GM19468 (cell line): Measurements from ENCODE around the gene SLC25A21.
"Not testable (repeated sequence)": the region's sequence is repeated elsewhere in the genome, so short reads cannot be mapped to it uniquely, and the experiment has no call there.

Experiments
- ATAC-seq: cut with Tn5 transposase; IDR thresholded peaks from one replicate; pipeline ENCODE4 v1.9.1; 2021; ENCODE audit warnings: mild to moderate bottlenecking, moderate library complexity, moderate number of reproducible peaks; ENCODE audit not compliant: unreplicated experiment; ENCODE audit errors: extremely low read depth

Gene SLC25A21

GRCh38 chr14:36817071-36817930 lies 355.1 kb downstream of the SLC25A21 start:
- no peak for ATAC-seq

- ATAC-seq: no peak
Measured at GRCh38 chr14:36816481-36816880, 355.9 kb downstream of the SLC25A21 start.

DNA sequence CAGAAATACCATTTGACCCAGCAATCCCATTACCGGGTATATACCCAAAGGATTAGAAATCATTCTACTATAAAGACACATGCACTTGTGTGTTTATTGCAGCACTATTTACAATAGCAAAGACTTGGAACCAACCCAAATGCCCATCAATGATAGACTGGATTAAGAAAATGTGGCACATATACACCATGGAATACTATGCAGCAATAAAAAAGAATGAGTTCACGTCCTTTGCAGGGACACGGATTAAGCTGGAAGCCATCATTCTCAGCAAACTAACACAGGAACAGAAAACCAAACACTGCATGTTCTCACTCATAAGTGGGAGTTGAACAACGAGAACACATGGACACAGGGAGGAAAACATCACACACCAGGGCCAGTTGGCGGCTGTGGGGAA lies 357.6 kb downstream of the SLC25A21 start:
- not testable (repeated sequence) for ATAC-seq

DNA sequence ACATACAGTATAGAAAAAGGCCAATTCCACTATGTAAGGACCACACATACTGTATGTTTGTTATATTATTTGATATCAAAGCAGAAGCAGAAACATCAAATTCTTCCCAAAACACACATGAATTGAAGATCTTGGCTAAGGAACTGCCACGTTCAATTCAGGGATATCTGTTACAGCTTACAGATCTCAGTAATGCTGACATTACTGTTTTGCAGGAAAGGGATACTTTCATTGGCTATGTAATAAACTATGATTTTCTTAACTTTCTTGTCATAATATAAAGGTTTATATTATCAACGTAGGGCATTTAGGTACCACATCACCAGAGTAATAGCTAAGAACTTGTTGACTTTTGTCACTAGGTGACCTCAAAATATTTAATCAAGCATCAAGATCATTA lies 362.2 kb downstream of the SLC25A21 start:
- no peak for ATAC-seq

GRCh38 chr14:36807727-36808126 lies 364.7 kb downstream of the SLC25A21 start:
- no peak for ATAC-seq

DNA sequence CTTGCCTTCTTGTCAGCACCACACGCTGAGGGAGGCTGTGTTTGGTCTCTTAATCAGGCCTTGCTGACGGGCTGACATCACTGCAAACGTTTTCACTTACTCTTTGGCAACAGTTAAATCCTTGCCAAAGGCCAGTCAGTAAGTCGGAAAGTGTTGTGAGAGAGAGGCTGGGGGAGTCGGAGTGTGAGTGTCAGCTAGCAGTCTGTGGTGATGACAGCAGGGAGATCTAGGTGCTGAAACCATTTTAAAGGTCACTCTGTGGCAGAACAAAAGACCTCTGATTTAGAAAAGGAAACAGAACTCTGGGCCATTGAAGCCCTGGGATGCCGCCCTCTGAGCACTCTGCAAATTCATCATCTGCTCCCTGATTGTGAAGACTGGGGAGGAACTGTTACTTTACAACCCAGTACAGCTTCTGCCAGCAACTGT lies 367.3 kb downstream of the SLC25A21 start:
- ATAC-seq: no peak

DNA sequence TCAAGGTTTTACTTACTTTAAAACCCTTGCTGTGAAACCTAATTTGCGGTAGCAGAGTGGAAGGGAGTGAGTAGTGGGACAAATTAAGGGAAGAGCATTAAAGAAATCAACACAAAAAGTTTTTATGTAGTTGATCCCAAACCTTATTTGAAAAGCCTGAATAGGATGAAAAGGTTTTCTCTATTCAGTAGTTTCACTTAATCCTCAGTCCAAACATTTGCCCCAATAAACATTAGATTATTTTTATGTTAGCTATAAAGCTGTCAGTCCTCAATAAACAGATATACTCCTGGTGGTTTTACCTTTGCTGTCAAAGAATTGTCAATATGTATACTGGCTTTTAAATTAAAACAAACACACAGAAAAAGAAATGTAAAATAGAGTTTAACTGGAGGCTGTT lies 374.8 kb downstream of the SLC25A21 start:
- no peak for ATAC-seq

DNA sequence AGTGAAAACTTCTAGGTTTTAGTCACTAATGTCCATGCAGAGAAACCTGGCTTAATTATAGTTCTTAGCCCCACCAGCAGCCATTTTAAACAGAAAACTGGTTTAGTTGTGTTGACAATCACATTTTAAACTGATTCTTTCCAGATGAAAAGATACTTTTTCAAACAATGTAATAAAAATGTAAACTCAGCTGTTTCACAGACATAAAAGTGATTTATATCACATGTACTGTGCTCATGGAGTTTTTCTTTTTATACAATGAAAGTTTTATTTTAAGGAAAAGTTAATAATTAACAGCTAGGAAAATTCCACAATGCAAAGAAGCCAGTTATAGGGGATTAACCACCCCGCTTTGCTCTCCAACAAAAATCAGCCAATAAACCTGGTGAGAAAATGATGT lies 381.0 kb downstream of the SLC25A21 start:
- no peak for ATAC-seq

DNA sequence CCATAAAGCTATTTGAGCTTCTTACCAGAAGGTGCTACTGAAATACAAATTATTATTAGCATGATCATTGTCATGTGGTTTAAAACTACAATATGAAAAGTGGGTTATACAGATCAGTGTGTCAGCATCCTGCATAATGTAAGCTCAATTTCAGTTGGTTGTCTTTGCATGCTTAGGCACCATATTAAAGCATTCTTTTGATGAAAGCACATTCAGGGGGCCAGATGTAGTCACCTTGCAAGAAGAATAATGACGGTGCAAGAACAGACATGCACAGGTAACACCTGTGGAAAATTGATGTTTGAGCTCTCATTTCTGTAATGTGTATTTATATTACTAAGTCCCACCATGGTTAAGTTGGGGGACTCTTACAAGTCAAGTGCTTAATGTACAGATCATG lies 386.9 kb downstream of the SLC25A21 start:
- no peak for ATAC-seq

DNA sequence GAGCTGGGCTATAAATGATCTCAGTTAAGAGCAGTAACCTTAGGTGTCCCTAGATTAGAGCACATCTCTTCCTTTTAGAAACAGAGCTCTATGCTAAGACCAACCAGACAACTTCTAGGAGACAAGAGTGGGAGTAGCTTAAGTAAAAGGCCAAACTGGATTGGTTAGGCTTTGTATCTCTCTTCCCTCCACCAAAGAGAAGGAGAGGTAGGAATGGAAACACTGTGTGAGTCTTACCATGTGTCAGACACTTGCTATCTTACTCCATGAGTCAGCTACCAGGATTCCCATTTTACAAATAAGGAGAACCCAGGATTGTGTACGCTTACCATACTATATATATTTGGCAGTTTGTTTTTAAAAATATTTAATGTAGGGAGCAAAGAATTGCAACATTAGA lies 387.9 kb downstream of the SLC25A21 start:
- ATAC-seq: no peak

DNA sequence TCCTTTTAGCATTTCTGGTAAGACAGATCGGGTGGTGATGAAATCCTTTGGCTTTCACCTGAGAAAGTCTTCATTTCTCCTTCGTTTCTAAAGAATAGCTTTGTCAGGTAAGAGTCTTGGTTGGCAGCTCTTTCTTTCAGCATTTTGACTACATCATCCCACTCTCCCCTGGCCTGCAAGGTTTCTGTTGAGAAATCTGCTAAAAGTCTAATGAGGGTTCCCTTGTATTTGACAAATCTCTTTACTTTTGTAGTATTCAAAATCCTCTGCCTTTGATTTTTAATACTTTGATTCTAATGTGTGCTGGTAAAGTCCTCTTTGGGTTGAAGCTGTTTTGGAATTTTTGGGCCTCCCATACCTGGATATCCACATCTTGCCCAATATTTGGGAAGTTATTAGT lies 390.5 kb downstream of the SLC25A21 start:
- ATAC-seq: no peak

DNA sequence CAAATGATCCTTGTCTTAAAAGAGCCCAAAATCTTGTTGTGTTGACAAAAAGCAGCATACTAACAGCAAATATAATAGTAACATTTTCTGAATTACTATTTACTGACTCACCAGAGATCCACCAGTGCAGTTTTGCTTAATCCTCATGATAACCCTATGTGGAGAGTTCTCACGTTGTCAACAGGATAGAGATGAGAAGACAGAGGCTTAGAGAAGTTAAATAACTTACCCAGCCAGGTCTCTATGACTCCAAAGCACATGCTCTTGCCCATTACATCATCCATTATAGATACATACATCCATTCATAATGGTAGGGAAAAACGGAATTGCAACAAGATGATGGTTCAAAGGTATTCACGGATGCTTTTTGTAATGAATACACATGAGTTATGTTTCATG lies 398.8 kb downstream of the SLC25A21 start:
- ATAC-seq: no peak

DNA sequence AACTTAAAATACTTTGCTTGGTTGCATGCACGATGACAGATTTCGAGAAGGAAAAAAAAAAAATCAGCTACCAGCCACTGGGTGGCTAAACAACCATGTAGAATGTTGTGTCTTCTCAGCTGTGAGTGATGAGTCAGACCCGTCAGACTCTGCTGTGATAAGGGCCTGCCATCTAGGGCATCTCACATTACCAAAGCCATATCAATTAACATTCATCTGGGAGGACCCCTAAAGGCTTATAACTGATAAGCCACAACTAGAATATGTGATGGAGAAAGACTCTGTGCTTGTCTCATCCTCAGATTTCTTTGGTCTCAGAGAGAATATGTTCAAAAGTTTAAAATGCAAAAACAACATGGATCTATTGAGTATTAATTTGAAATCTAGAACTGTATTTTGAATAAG lies 399.3 kb downstream of the SLC25A21 start:
- ATAC-seq: no peak

- no peak for ATAC-seq
Measured at GRCh38 chr14:36771028-36771640, 401.3 kb downstream of the SLC25A21 start.

GRCh38 chr14:36768638-36769337 lies 403.6 kb downstream of the SLC25A21 start:
- ATAC-seq: no peak

DNA sequence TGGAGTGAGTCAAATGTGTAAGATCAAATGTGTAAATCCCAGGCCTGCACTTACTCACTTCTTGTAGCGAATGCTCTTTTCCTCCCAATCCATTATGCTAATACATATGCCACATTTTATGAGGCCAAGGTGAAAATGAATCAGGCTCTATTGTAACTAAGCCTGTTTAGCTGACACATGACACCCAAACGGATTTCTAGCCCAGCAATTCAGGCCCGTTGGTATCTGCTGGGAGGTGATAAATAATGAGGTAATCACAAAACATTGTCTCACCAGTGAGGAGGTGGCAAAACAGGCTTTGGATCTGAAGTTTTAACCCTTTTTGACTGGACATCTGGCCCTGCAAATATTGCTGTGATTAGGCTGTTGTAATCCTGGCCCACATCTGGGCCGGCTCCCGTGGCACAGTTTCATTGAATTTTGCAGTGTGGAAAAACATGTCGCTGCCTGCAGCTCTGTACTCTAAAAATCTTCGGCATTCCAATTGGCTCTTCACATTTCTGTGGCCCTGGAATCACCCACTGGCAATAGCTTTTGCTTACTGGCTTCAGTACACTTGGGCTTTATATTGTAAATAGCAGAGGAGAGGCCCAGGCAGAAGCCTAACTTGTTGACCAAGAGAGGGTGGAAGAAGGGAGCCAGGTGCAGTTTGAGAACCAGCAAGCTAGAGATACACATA lies 404.7 kb downstream of the SLC25A21 start:
- no peak for ATAC-seq

GRCh38 chr14:36766974-36767373 lies 405.4 kb downstream of the SLC25A21 start:
- no peak for ATAC-seq

GRCh38 chr14:36757734-36758601 lies 414.4 kb downstream of the SLC25A21 start:
- ATAC-seq: no peak

DNA sequence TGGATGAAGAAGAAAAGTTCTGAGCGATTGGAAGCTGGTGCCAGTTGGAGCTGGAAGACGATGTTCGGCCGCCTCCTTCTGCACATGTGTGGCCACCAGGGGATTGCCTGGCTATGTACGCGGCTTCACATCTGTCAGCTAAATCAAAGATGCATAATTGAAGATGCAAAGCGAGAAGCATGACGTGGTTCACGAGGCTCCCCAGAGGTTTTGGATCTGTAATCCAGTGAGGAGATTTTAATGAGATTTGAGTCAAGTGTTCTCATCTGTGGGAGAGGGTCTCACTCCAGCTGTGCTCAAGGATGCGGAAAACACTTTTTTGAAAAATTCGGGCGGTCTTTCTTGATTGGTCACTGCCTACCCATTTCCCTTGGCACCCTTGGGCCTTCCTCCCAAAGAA lies 416.2 kb downstream of the SLC25A21 start:
- no peak for ATAC-seq

DNA sequence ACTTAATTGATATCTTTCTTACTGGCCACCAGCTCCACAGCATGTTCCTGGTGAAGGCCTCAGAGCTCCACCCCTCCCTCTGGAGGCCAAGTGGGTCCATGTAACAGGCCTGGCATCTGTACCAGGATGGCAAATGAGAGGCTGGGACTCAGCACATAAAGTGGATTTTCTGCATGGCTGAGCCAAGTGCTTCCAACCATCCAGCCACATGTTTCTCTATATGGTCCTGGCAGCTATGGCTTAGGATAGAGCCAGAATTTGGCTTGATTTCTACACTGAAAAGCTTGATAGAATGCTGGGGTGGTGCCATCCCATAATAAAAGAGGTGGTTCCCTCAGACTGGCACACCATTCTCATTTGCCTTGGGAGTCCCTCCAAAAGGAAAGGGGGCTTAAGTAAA lies 416.6 kb downstream of the SLC25A21 start:
- no peak for ATAC-seq
